ENCODE results near the gene CD46.

CD46 gene

GRCh38 chr1:207813946-207814345 lies 62.1 kb downstream of the CD46 start:
- DNase-seq (ENCODE audit: low read depth in 2 of 2) = no peak

- DNase-seq (ENCODE audit: low read depth in 2 of 2) = no peak
Observed at GRCh38 chr1:207814469-207814868, 62.6 kb downstream of the CD46 start.

- no peak for DNase-seq (ENCODE audit: low read depth in 2 of 2)
Observed at GRCh38 chr1:207815466-207815865, 63.6 kb downstream of the CD46 start.

- no peak for DNase-seq (ENCODE audit: low read depth in 2 of 2)
Observed at GRCh38 chr1:207815913-207816291, 64.0 kb downstream of the CD46 start.

- no peak for DNase-seq (ENCODE audit: low read depth in 2 of 2)
Observed at GRCh38 chr1:207817166-207817565, 65.3 kb downstream of the CD46 start.

GRCh38 chr1:207817778-207818751 lies 66.2 kb downstream of the CD46 start:
- DNase-seq (ENCODE audit: low read depth in 2 of 2) = no peak

- no peak for DNase-seq (ENCODE audit: low read depth in 2 of 2)
Observed at GRCh38 chr1:207818971-207819451, 67.2 kb downstream of the CD46 start.

GRCh38 chr1:207820568-207821463 lies 69.0 kb downstream of the CD46 start:
- no peak for DNase-seq (ENCODE audit: low read depth in 2 of 2)

GRCh38 chr1:207821464-207822045 lies 69.7 kb downstream of the CD46 start:
- no peak for DNase-seq (ENCODE audit: low read depth in 2 of 2)

GRCh38 chr1:207822124-207822601 lies 70.3 kb downstream of the CD46 start:
- no peak for DNase-seq (ENCODE audit: low read depth in 2 of 2)

- peak; percentile 36 to 40 for DNase-seq (ENCODE audit: low read depth in 2 of 2)
Observed at GRCh38 chr1:207822602-207823451, 71.0 kb downstream of the CD46 start.

- no peak for DNase-seq (ENCODE audit: low read depth in 2 of 2)
Observed at GRCh38 chr1:207823531-207823879, 71.7 kb downstream of the CD46 start.

- peak; percentile 44 to 59 for DNase-seq (ENCODE audit: low read depth in 2 of 2)
Observed at GRCh38 chr1:207823880-207824566, 72.2 kb downstream of the CD46 start.

GRCh38 chr1:207824691-207825408 lies 73.0 kb downstream of the CD46 start:
- DNase-seq (ENCODE audit: low read depth in 2 of 2) = no peak

- DNase-seq (ENCODE audit: low read depth in 2 of 2) = no peak
Observed at GRCh38 chr1:207825409-207825695, 73.5 kb downstream of the CD46 start.

- DNase-seq (ENCODE audit: low read depth in 2 of 2) = peak; percentile 36 to 56
Observed at GRCh38 chr1:207825719-207826556, 74.1 kb downstream of the CD46 start.

GRCh38 chr1:207826557-207827487 lies 75.0 kb downstream of the CD46 start:
- no peak for DNase-seq (ENCODE audit: low read depth in 2 of 2)

GRCh38 chr1:207827488-207827830 lies 75.6 kb downstream of the CD46 start:
- no peak for DNase-seq (ENCODE audit: low read depth in 2 of 2)
